H1 (cell line): ENCODE data around the gene NOC4L. TPM values are rescaled to one million over a fixed set of nuclear protein-coding genes. Genes with fewer than 3 reads are reported as not detected.

ENCODE experiments used
- KDM1A ChIP-seq: fragments of 200-600, 300-600 bp; sonication (generic); IDR thresholded peaks from 2 replicates; pipeline ENCODE4 v1.7.1; 2016; ENCODE audit warnings: mild to moderate bottlenecking, low read length, borderline replicate concordance
- MAX ChIP-seq: IDR thresholded peaks from 2 replicates; pipeline ENCODE4 v1.6.1; 2012; ENCODE audit warnings: inconsistent platforms
- NANOG ChIP-seq: IDR thresholded peaks from 2 replicates; pipeline ENCODE4 v1.6.1; 2011; ENCODE audit warnings: low read length, low read depth, mild to moderate bottlenecking, inconsistent platforms; ENCODE audit not compliant: insufficient read depth, poor library complexity, severe bottlenecking
- POLR2A ChIP-seq, 2 experiments: IDR thresholded peaks; 1 replicate in 1 of 2; 2 replicates in 1 of 2; pipeline ENCODE4 v1.6.1; 2011; ENCODE audit warnings: low read depth in 2 of 2, low read length in 2 of 2, mild to moderate bottlenecking in 2 of 2; ENCODE audit errors: control extremely low read depth in 1 of 2
- RAD21 ChIP-seq, 2 experiments: IDR thresholded peaks in 1 of 2; conservative IDR thresholded peaks in 1 of 2; 2 replicates each; pipeline ENCODE4 v1.6.1; 2011; ENCODE audit warnings: low read depth in 2 of 2, low read length in 2 of 2, improper control_type of control experiment in 1 of 2, inconsistent platforms in 1 of 2, mild to moderate bottlenecking in 1 of 2, moderate library complexity in 1 of 2
- SUZ12 ChIP-seq: fragments of 200-600 bp; sonication (generic); IDR thresholded peaks from 2 replicates; pipeline ENCODE4 v1.6.1; 2012; ENCODE audit warnings: mild to moderate bottlenecking, inconsistent platforms, low read length, moderate library complexity, mixed read lengths
- YY1 ChIP-seq: IDR thresholded peaks from 2 replicates; pipeline ENCODE4 v1.6.1; 2011; ENCODE audit warnings: low read depth, mild to moderate bottlenecking, low read length
- polyA plus RNA-seq, 7 experiments: library from polyadenylated mRNA; depleted of rRNA in 3 of 7; stranded (reverse) in 5 of 7; unstranded in 2 of 7; fragments of >200 nt in 5 of 7; fragments of 200-250 nt in 2 of 7; gene quantifications; 1 replicate in 5 of 7; 2 replicates in 1 of 7; 4 replicates in 1 of 7; pipeline versions ENCODE4 v1.2.1 to v1.2.3, GENCODE V29; 2011 to 2013; ENCODE audit warnings: missing spikeins in 2 of 7, mixed read lengths in 2 of 7
- total RNA-seq: library from RNA; stranded (reverse); fragmentation: NEBNext Ultra II Directional; extraction: Animal tissue kit (Norgen Biotek cat#: 25700); gene quantifications from 2 replicates; pipeline ENCODE4 v1.2.1, GENCODE V29; 2021
- TF ChIP-seq, protein P1 (sequence below): fragments of 300-600 bp; sonication (generic); IDR thresholded peaks from 2 replicates; pipeline ENCODE4 v1.7.1; 2012; ENCODE audit warnings: low read length, moderate library complexity, mild to moderate bottlenecking, inconsistent platforms; ENCODE audit not compliant: insufficient replicate concordance
- TF ChIP-seq, protein P2 (sequence below): IDR thresholded peaks from 2 replicates; pipeline ENCODE4 v1.6.1; 2011; ENCODE audit warnings: low read depth, mild to moderate bottlenecking, low read length; ENCODE audit not compliant: insufficient read depth

Gene NOC4L
- total and polyA plus RNA-seq, 2 of the 8 experiments (the other 6 are each of a cell fraction or from before 2014, with no cell fraction given), result 26.8 to 40.3 TPM

GRCh38 chr12:132190012-132190755 lies 45.9 kb downstream of the NOC4L start (continued):
- no peak for TF ChIP-seq NANOG
- TF ChIP-seq, protein P1, sequence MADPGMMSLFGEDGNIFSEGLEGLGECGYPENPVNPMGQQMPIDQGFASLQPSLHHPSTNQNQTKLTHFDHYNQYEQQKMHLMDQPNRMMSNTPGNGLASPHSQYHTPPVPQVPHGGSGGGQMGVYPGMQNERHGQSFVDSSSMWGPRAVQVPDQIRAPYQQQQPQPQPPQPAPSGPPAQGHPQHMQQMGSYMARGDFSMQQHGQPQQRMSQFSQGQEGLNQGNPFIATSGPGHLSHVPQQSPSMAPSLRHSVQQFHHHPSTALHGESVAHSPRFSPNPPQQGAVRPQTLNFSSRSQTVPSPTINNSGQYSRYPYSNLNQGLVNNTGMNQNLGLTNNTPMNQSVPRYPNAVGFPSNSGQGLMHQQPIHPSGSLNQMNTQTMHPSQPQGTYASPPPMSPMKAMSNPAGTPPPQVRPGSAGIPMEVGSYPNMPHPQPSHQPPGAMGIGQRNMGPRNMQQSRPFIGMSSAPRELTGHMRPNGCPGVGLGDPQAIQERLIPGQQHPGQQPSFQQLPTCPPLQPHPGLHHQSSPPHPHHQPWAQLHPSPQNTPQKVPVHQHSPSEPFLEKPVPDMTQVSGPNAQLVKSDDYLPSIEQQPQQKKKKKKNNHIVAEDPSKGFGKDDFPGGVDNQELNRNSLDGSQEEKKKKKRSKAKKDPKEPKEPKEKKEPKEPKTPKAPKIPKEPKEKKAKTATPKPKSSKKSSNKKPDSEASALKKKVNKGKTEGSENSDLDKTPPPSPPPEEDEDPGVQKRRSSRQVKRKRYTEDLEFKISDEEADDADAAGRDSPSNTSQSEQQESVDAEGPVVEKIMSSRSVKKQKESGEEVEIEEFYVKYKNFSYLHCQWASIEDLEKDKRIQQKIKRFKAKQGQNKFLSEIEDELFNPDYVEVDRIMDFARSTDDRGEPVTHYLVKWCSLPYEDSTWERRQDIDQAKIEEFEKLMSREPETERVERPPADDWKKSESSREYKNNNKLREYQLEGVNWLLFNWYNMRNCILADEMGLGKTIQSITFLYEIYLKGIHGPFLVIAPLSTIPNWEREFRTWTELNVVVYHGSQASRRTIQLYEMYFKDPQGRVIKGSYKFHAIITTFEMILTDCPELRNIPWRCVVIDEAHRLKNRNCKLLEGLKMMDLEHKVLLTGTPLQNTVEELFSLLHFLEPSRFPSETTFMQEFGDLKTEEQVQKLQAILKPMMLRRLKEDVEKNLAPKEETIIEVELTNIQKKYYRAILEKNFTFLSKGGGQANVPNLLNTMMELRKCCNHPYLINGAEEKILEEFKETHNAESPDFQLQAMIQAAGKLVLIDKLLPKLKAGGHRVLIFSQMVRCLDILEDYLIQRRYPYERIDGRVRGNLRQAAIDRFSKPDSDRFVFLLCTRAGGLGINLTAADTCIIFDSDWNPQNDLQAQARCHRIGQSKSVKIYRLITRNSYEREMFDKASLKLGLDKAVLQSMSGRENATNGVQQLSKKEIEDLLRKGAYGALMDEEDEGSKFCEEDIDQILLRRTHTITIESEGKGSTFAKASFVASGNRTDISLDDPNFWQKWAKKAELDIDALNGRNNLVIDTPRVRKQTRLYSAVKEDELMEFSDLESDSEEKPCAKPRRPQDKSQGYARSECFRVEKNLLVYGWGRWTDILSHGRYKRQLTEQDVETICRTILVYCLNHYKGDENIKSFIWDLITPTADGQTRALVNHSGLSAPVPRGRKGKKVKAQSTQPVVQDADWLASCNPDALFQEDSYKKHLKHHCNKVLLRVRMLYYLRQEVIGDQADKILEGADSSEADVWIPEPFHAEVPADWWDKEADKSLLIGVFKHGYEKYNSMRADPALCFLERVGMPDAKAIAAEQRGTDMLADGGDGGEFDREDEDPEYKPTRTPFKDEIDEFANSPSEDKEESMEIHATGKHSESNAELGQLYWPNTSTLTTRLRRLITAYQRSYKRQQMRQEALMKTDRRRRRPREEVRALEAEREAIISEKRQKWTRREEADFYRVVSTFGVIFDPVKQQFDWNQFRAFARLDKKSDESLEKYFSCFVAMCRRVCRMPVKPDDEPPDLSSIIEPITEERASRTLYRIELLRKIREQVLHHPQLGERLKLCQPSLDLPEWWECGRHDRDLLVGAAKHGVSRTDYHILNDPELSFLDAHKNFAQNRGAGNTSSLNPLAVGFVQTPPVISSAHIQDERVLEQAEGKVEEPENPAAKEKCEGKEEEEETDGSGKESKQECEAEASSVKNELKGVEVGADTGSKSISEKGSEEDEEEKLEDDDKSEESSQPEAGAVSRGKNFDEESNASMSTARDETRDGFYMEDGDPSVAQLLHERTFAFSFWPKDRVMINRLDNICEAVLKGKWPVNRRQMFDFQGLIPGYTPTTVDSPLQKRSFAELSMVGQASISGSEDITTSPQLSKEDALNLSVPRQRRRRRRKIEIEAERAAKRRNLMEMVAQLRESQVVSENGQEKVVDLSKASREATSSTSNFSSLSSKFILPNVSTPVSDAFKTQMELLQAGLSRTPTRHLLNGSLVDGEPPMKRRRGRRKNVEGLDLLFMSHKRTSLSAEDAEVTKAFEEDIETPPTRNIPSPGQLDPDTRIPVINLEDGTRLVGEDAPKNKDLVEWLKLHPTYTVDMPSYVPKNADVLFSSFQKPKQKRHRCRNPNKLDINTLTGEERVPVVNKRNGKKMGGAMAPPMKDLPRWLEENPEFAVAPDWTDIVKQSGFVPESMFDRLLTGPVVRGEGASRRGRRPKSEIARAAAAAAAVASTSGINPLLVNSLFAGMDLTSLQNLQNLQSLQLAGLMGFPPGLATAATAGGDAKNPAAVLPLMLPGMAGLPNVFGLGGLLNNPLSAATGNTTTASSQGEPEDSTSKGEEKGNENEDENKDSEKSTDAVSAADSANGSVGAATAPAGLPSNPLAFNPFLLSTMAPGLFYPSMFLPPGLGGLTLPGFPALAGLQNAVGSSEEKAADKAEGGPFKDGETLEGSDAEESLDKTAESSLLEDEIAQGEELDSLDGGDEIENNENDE, result no peak
- TF ChIP-seq MAX, result 0 out of 2 replicates have a peak, but pooled peaks have one; percentile 28
- no peak for TF ChIP-seq RAD21 (IDR thresholded peaks at IDR 0.05 in 1 of 2, conservative IDR thresholded peaks at IDR 0.05 in 1 of 2; ENCODE audit: low read depth in 2 of 2, low read length in 2 of 2)
- TF ChIP-seq KDM1A, result no peak
- peak; percentile 66; the same call in 1 of the 2 replicates for TF ChIP-seq SUZ12
- TF ChIP-seq, protein P2, sequence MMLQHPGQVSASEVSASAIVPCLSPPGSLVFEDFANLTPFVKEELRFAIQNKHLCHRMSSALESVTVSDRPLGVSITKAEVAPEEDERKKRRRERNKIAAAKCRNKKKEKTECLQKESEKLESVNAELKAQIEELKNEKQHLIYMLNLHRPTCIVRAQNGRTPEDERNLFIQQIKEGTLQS, result no peak
- TF ChIP-seq POLR2A (IDR thresholded peaks at IDR 0.05; ENCODE audit: control extremely low read depth in 1 of 2, low read depth in 2 of 2, low read length in 2 of 2), result no peak
- no peak for TF ChIP-seq YY1
